H4 (cell line): ENCODE data around the gene WDR64. TPM values are rescaled to one million over a fixed set of nuclear protein-coding genes. Genes with fewer than 3 reads are reported as not detected.

ENCODE experiments used
- DNase-seq: peaks from one replicate; pipeline ENCODE4 v3.0.0-alpha.2; 2015; ENCODE audit warnings: low spot score
- total RNA-seq: library from RNA; depleted of rRNA; stranded (reverse); fragments of >200 nt; shearing (Covaris generic); gene quantifications from 2 replicates; pipeline ENCODE4 v1.2.3, GENCODE V29; 2014; rRNA removed

WDR64 gene
- not detected in 2 replicates for total RNA-seq

DNA sequence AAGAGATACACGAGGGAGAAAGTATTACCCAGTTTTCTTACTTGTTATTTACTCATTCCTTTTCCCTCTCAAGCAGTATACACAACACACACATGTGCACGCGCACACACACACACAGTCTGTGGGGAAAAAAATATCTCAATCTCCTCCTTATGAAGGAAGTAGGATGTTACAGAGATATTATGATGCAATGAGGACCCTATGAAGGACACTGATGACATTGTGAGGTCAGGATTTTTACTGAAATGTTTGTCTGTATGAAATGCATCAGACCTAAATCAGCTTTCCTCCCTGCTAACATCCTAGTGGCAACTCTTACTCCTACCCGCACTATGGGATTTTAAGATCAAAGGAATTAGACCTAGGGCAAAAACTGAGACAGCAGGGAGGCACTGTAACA, at the start of gene WDR64:
WDR64 (plus strand) TSS at position 270 of the 400 bp plus-strand sequence. CDS start 204 bp downstream, outside the sequence.
- DNase-seq = no peak

DNA sequence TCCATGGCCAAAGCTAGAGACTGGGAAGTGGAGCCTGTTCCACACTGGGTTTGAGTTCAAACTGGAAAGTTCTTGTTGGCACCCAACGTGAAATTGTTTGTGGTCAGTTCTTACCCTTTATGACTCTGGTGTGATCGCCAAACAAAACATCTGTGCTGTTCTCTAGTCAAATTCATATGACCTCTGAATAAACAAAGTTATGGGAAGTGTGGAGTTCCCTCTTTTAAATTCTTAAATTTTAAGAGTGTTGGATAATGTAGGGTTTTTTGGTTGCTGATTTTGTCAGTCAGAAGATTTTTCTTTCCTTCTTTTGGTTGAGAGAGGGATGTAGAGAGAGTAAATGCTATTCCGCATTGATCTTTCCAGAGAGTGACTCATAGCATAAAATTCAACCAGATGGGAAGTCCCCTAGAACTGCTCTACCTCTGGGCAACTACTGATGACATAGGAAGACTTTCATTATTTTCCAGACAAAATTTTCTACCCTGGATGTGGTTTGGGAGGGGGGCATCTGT, 48.3 kb upstream of the WDR64 start:
- DNase-seq = no peak

DNA sequence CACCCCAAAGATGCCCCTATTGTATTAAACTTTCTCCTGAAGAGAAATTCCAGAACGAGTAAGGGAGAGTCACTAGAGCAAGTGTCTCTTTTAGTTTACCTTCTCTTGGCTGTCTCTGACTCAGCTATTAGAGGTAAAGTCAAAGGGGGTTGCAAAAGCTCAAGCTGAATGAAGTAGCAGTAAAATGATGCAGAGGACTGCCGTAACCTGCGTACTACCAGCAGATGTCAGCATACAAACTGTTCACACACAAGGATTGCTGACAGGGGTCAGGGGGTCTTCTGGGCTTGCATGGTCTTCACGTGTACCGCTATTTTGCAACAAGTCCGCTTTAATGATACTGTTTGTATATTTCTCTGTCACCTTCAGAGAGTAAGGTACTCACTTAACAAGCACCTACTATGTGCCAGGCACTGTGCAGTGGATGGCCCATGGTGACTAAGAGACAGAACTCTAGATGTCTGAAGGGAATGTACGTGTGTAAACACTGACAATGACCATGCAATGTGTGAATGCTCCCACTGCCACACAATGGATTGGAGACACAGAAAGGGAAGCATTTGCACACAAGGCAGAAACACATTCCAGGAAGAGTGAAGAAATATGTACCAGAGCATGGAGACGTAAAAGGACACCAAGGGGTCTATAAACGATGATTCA, 46.8 kb upstream of the WDR64 start:
- peak; percentile 43 for DNase-seq

DNA sequence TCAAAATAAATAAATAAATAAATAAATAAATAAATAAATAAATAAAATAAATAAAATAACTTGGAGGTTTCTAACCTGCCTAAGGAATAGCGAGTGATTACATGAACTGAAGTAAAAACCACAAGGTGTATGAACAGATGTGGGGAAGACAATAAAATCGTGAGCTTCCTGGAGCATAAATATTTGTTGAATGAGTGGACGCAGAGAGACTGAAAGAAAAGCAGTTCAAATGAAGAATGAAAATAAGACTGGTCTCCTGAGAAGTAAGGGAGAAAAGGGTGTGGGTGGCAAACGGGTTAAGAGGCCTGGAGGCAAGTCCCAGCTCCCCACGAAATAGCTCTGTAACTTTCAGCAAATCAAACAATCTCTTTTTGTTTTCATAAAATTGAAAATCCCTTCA, 45.5 kb upstream of the WDR64 start:
- peak; percentile 9 for DNase-seq

DNA sequence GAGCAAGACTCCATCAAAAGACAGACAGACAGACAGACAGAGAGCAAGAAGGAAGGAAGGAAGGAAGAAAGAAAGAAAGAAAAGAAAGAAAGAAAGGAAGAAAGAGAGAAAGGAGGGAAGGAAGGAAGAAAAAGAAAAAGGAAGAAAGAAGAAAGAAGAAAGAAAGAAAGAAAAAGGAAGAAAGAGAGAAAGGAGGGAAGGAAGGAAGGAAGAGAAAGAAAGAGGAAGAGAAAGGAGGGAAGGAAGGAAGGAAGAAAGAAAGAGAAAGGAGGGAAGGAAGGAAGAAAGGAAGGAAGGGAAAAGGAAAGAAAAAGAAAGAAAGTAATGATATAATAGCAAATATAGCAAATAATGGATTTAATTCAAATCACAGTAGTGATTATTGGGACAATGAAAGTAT, 44.6 kb upstream of the WDR64 start:
- DNase-seq = no peak

DNA sequence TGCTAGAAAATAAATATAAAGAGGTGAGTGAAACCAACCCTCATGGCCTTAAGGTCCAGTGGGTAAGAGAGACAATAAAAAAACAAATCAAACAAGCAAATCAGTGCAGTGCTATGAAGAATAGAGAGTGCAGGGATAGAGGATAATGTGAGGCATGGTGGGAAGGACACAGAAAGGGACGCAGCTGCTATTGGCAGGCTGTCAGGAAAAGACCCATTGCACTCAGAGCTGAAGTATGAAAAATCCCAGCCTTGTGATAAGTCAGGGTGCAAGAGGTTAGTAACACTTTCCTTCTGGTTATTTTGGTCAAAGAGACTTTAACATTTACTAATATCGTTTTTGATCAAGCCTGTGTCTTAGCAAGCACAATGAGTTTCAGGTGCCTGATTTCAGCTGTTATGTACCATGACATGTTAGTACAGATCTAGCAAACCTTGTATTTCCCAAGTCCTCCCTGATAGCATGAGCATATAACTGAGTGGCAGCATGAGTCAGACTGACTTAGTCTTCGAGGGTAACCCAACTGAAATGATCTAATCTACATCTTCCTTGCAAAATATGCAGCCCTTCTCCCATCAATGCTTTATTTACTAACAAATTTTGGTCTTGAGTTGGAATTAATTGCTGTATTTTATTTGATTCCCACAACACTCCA, 43.6 kb upstream of the WDR64 start:
- DNase-seq = no peak

DNA sequence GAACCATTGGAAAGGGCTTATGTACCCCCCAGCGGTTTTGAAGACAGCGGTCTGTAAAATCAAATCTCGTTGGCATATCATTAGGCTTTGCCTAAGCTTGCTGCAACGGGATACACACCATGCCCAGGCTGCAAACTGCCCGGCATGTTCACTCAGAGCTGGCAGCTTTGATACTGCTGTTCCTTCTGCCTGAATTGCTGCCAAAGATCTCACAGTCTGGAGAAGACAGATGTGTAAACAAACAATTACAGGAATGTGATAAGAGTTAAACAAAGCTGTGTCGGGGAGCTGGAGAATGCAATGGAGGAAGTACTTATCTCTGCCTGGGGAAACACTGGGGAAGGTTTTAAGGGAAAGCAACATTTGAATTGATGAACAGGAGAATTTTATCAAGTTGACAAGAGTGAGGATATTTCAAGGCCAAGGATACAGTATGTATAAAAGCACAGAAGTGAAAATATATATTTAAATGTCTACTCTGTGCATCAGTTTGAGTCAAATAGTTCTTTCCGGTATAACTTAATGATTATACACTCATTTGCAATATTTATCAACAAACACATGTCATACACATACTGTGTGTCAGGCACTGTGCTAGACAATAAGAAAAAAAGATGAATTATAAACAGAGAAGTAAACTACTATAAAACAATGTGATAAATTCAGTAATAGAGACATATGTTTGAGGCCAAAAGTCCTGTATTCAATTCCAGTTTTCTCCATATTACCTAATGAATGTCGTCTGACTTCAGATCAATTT, 41.8 kb upstream of the WDR64 start:
- DNase-seq = peak; percentile 67

DNA sequence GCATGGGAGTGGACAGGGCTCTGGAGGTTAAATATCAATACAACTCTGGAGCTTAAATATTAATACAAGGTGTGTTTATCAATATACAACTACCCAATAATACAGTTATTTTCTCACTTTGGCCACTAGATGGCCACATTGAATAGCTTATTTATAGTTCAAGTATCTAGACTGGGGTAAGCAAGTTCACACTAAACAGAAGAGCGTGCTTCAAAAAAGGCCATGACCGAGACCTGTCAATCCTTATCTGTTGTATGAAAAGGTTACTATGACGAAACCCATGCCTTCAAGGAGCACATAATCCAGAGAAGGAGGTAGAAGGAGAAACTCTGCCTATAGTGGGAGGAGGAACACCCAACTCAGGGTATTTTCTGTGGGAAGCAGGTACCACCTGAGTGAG, 41.0 kb upstream of the WDR64 start:
- DNase-seq = peak; percentile 65

DNA sequence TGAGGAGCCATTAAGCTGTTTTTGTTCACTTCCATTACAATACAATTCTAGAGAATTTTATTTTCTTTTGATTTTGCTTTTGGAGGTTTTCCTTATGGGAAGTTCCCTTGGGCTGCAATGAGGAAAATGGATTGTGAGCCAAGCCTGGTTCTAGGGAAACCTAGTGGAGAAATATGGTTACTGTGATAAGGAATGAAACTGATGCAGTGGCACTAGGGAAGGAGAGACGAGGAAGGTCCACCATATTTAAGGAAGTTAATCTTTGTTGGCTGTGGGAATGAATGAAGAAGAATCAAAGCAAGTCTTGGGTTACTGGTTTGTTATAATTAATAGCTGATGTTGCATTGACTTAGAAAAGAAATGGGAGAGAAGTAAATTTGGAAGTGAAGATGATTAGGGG, 40.3 kb upstream of the WDR64 start:
- DNase-seq = no peak

DNA sequence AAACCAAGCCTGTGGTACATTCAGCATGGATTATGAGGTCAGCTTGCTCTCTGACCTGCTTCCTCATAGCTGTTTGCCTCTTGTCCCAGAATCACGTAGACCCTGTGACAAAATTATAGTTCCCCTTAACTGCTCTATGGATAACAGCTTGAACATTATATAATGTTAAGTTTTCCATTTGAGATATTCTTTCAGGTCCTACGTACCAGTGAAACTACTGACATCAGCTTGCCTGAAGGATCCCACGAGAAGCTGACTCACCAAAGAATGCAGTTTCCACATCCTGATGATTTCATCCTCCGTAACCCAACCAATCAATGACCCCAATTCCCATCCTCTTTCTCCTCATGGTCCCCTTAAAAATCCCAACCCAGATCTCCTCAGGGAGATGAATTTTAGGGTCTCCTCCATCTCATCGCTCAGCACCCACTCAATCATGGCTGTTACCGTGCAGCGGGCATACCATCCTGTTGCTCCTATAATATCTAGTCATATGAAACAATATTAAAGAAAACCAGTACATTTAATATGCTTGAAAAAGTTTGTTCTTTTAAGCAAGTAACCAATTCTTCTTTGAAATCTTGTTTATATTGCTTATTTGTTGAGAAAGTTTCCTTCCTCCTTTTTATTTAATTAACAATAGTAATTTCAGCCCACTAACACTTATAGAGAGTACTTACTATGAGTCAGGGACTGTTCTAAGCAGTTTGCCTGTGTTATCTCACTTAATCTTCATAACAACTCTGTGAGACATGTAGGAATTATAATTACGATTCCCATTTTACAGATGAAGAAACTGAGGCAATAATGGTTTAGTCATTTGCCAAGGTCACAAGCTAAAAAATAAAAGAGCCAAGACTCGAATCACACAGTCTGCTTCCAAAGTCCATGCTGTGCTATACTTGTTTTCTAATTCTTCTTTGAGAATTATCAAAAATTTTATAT, 39.3 kb upstream of the WDR64 start:
- DNase-seq = peak; percentile 74

DNA sequence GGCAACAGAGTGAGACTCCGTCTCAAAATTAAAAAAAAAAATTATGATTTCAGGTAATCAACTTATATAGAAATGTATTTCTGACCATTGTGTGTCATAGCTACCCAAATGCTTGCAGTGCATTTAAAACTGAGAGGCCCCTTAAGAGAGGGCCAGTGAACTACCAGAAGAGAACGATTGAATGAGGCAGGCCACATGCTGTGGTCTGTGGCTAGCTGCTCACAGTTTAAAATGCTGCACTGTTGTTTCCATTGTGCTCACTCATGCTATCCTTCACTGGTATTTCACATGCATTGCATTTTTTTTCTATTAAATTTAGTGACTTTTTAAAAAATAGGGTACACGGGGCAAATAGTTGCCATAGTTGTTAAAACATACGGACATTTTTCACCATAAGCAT, 37.9 kb upstream of the WDR64 start:
- DNase-seq = no peak

DNA sequence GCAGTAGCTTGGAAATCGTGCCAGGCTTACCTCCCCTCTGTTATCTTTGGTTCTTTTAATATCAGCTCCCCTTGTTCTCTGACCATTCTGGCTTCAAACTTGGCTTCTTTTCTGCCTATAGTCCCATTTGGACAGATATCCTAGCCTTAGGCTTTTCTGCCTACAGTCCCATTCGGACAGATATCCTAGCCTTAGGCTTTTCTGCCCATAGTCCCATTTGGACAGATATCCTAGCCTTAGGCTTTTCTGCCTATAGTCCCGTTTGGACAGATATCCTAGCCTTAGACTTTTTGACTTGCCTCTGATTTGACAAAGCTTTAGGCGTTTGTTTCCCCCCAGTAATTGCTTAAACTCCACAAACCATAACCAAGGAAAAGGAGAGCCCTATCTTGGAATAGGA, 37.5 kb upstream of the WDR64 start:
- DNase-seq = no peak

DNA sequence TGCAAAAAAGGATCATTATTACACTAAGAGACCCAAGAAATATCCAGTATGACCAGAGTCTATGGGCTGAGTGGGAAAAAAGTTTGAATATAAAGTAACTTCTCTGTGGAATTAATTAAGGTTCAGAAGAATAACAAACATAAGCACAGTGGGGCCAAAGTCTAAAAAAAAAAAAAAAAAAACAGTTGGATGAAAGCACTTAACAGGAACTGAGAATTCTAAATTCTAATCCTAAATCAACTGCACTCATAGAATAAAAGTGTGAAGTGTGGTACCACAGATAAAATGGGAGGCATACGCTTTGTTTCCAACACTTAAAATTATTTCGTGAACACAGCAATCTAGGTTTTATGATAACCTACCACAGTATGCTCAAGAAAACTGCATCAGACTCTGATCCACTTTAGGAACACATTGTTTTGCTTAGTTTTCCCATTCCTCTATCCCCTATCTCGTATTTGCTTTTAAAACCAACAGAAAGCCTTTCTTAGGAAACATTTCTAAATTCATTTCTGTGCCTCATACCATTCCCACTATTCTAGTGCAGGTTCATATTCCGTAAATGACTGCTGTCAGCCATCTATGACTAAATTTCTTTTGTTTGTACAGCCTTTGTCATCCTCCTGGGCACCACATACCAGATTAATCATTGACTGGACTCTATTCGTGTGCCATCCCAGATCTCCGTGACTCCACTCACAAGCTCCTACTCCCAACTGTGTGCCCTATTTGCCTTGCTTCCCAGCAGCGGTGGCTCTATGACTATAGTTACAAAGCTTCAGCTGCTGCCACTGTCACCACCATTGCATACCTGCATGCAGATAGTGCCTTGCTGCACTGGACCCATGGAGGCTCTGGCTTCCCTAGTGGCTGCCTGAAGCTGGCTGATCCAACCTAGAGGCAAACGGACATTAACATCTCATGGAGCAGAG, 36.8 kb upstream of the WDR64 start:
- DNase-seq = no peak

DNA sequence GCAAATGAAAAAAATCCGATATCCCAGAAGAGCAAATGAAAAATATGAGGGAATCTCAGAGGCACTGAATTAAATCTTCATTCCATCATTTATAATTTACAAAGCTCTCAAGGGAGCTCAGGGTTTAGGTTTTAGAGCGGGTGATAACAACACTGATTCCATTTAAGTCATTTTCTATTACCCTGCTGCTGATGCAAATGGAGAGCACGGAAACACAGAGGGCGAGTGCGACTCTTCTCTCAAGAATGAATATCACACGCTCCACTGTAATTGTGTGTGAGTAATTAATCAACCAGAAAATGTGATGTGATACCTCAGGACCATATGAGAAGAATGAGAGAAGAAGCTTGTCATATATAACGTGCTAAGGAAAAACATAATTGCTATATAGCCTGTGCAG, 34.7 kb upstream of the WDR64 start:
- DNase-seq = no peak

DNA sequence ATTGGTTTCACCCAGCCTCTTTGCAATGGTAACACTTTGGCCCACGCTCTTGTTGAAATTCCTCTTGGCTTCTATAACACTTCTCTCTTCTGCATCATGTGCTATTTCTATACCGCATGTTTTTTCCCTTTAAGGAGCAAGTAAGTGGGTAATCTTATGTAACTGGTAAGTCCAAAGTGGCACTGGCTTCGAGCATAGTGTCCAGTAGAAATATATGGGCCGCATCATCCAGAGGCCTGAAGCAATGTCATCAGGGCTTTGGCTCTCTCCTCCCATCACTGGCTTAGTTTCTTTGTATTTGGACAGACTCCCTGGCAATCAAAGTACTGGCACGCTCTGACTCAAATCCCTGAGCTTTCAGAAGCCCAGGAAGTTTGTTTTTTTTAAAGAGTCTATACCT, 29.4 kb upstream of the WDR64 start:
- DNase-seq = no peak

DNA sequence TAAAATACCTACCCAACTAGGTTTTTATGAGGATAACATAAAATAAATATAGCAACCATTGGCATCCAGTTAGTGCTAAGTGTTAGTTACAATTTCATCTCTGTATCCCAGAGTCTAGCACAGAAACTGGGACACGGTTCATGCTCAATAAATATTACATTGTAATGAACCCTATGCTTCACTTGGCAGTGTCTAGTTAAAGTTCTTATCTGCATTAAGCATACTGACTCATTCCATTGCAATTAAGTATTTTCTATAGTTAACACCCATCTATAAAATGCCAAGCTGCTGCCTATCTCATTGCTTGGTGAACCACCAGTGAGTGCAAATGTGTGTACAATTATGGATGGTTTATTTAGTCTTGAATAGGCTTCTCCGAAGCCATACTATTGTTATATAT, 27.1 kb upstream of the WDR64 start:
- no peak for DNase-seq

DNA sequence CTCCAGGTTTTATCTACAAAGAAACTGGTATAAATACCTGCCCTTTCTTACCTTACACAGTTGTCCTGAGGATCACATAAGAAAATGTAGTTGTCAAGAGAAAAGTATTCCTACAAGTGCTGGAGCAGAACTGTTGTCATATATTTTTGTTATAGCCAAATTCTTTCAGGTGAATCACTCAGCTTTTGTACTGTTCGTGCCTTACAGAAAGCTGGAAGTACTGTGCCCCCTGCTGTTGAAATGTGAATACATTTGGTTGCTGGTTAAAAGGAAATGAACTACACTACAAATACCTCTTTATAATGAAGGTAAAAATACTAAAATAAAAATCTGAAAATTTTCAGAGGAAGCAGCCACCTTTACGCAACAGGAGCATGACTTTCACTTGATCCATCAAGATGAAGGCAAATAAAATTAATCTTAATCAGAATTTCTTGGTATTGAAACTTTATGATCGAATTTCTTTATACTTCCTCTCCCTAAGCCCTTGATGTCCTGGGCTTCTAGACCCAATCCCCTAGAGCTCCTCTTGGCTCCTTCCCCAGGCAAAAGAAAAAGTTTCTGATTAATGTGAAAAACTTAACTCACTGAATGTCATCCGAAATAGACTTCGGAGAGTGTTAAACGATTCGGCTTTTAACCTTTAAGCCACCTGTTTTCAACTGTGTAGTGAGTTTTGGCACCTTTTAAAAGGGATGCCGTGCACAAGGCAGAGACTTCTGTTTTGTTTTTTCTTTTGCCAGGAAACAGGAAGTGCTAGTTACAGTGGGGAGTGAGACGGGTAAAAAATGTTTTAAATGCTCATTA, 24.4 kb upstream of the WDR64 start:
- DNase-seq = peak; percentile 48

DNA sequence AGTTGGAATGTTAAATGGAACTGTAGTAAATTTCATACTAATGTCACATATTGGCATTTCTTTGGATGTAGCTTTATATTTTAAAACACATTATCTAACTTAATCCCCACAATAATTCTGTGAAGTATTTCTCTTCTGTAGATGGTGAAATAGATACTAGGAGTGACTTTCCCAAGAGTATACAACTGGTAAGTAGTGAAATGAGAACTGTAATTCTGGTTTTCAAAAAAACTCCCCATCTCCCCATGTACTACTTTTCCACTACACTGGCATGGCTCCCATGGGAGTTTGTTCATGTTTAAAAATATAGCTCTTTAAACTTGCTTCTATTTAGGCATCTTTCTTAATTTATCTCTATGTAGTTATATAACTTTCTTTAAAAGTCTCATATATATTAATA, 22.1 kb upstream of the WDR64 start:
- DNase-seq = no peak

DNA sequence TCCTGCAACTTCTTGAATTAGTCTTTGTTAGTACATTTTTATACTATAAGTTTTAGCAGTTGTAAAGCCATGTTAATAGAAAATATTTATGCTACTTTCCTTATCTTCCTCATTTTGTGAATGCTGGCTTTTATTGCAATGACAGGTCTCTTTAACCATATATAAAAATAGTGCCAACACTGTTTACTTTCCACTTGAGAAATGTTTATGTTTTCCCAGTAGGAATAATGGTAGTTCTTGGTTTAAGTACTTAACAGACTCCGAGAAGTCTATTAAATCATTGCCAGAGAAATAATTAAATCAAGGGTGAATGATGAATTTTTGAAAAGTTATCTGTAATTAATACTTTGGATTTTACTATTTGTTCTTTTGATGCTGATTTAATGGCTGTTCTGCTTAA, 21.6 kb upstream of the WDR64 start:
- no peak for DNase-seq

DNA sequence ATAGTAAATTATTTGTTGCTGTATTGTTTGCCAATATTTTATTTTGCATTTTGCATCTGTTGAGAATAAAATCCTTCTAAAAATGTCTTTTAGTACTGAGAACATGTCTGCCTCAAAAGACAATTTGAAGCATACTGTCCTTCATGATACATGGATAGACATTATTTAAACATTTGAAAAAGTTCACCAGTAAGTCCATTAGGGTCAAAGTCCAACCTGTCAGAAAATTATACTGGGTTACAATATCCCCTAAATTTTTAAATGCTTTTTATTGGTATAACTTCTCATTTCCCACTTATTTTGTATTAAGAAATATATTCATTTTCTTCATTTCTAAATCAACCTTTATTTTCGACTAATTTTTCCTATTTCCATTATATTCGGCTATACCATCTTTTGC, 21.2 kb upstream of the WDR64 start:
- no peak for DNase-seq
